DND-41 (cell line): ENCODE measurements around the gene CYP2J2.

Source experiments
- ATAC-seq: fragments of 200-7000 bp; cut with Tn5 transposase; 3 replicates; pipeline ENCODE4 v1.9.1; 2021; ENCODE audit warnings: low read depth; ENCODE audit not compliant: insufficient read depth
- DNase-seq: peaks from one replicate; pipeline ENCODE4 v3.0.0-alpha.2; 2020
- H2AFZ ChIP-seq: 2 replicates; pipeline ENCODE4 v1.6.0; 2012; ENCODE audit warnings: low read depth, low read length
- H3K27ac ChIP-seq: 2 replicates; pipeline ENCODE4 v1.5.1; 2012; ENCODE audit warnings: low read length, inconsistent platforms
- H3K27me3 ChIP-seq: fragments of 200-600 bp; sonication (generic); 2 replicates; pipeline ENCODE4 v1.6.0; 2012; ENCODE audit warnings: low read length, mild to moderate bottlenecking, inconsistent platforms; ENCODE audit not compliant: insufficient read depth, poor library complexity
- H3K36me3 ChIP-seq: 2 replicates; pipeline ENCODE4 v1.5.1; 2012; ENCODE audit warnings: low read length, inconsistent platforms; ENCODE audit not compliant: insufficient read depth
- H3K4me1 ChIP-seq: 2 replicates; pipeline ENCODE4 v1.5.1; 2012; ENCODE audit warnings: mild to moderate bottlenecking, low read length; ENCODE audit not compliant: insufficient read depth
- H3K4me2 ChIP-seq: 2 replicates; pipeline ENCODE4 v1.6.0; 2012; ENCODE audit warnings: mild to moderate bottlenecking, moderate library complexity, low read length, inconsistent platforms; ENCODE audit not compliant: insufficient read depth
- H3K4me3 ChIP-seq, 2 experiments: fragments of 200-600 bp in 1 of 2; shearing (Covaris generic) in 1 of 2; 2 replicates each; pipeline ENCODE4 v1.5.1; 2012 to 2016; ENCODE audit warnings: inconsistent platforms in 2 of 2, low read length in 2 of 2, mild to moderate bottlenecking in 2 of 2, low read depth in 1 of 2, moderate library complexity in 1 of 2
- H3K79me2 ChIP-seq: 2 replicates; pipeline ENCODE4 v1.6.0; 2012; ENCODE audit warnings: low read length, inconsistent platforms; ENCODE audit not compliant: insufficient read depth
- H3K9ac ChIP-seq: 2 replicates; pipeline ENCODE4 v1.6.0; 2012; ENCODE audit warnings: low read depth, mild to moderate bottlenecking, inconsistent platforms, low read length, moderate library complexity
- H3K9me3 ChIP-seq: 2 replicates; pipeline ENCODE4 v1.5.1; 2012; ENCODE audit warnings: low read length, moderate library complexity, mild to moderate bottlenecking, inconsistent platforms; ENCODE audit not compliant: insufficient read depth, severe bottlenecking
- H4K20me1 ChIP-seq: 2 replicates; pipeline ENCODE4 v1.6.0; 2012; ENCODE audit warnings: low read length; ENCODE audit not compliant: insufficient read depth
- CTCF ChIP-seq: IDR thresholded peaks from 2 replicates; pipeline ENCODE4 v1.5.1; 2012; ENCODE audit warnings: borderline replicate concordance, low read length, moderate library complexity, mild to moderate bottlenecking; ENCODE audit not compliant: poor library complexity, severe bottlenecking; ENCODE audit errors: extremely low read depth
- EZH2 ChIP-seq: IDR thresholded peaks from 3 replicates; pipeline ENCODE4 v1.6.1; 2012; ENCODE audit warnings: borderline replicate concordance, low read depth, mild to moderate bottlenecking, moderate library complexity, low read length, inconsistent platforms; ENCODE audit not compliant: severe bottlenecking

CYP2J2 gene

DNA sequence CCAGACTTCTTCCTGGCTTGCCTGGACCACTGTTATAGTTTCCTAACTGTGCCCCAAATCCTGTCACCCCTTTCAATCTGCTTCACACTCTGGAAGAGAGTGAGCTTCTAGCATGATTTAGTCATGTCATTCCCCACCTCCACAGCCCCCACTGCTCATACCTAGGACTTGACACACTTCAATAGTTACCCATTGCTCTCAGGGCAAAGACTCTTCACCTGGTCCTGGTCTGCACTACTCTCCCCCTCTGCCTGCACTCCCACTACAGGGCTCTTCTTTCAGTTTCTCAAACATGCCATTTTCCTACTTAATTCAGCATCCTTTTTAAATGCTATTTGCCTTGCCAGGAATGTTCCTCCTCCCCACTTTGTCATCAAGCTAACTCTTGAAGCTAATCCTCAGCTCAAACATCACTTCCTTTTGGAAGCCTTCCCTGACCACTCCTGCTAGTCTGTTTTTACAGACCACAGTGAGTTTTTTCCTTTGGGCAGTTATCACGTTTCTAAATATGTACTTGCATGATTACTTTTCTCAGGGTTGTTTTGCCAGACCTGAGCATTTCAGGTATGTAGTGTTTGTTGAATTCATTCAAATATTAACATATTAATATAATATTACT is 24.7 kb downstream of the CYP2J2 start:
- no peaks in the 10 kb centered on the region for H3K4me1 ChIP-seq
- H3K9me3 ChIP-seq, result no peaks in the 10 kb centered on the region
- ATAC-seq, result no peak
- DNase-seq, result no peak
- peaks cover 4% of the 10 kb centered on the region for H3K27me3 ChIP-seq
- no peak overlapping the region for H3K9ac ChIP-seq
- H3K4me2 ChIP-seq, result no peak overlapping the region
- TF ChIP-seq EZH2, result no peak
- TF ChIP-seq CTCF, result no peak
- H3K36me3 ChIP-seq, result no peaks in the 10 kb centered on the region
- H4K20me1 ChIP-seq, result no peaks in the 10 kb centered on the region
- H2AFZ ChIP-seq, result no peak overlapping the region
- H3K27ac ChIP-seq, result no peak overlapping the region
- no peaks in the 10 kb centered on the region for H3K79me2 ChIP-seq
- no peak overlapping the region for H3K4me3 ChIP-seq

DNA sequence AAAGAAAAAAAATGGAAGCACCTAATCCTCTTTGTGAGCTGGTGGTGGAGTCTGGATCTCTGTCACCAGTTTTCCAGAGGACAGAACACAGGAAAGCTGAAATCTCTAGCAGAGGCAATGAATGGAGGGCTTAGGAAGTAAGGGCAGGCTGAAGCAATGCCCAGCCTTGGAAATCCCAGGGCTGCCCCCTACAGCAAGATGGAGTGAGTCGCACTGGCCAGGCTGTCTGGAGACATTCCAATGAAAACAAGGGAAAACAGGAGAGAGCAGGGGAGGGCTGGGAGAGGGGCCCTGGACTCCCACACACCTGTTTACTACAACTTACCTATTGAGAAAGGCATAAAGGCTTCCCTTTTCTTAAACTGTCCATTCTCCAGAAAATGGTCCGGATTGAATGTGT is 25.9 kb downstream of the CYP2J2 start:
- ATAC-seq, result no peak

GRCh38 chr1:59898927-59899326 is 27.6 kb downstream of the CYP2J2 start:
- Histone ChIP-seq H3K9me3 (no peaks in the 10 kb centered on the region), H3K4me2 (no peak overlapping the region), H3K36me3 (no peaks in the 10 kb centered on the region), H3K4me1 (no peaks in the 10 kb centered on the region), H2AFZ (no peak overlapping the region), H3K9ac (no peak overlapping the region), H3K4me3 (no peak overlapping the region), H3K27ac (no peak overlapping the region), H3K27me3 (peaks cover 4% of the 10 kb centered on the region), H3K79me2 (no peaks in the 10 kb centered on the region), H4K20me1 (no peaks in the 10 kb centered on the region)
- ATAC-seq (no peak), DNase-seq (no peak)
- no peak for TF ChIP-seq CTCF
- no peak for TF ChIP-seq EZH2

More for the DNA sequence above, 25.9 kb downstream of the CYP2J2 start:
- H4K20me1 ChIP-seq, result no peaks in the 10 kb centered on the region
- H3K36me3 ChIP-seq, result no peaks in the 10 kb centered on the region
- H3K27me3 ChIP-seq, result peaks cover 4% of the 10 kb centered on the region
- H3K4me3 ChIP-seq, result no peak overlapping the region
- H3K9ac ChIP-seq, result no peak overlapping the region
- no peaks in the 10 kb centered on the region for H3K9me3 ChIP-seq
- no peak for DNase-seq
- no peaks in the 10 kb centered on the region for H3K79me2 ChIP-seq
- no peak overlapping the region for H3K27ac ChIP-seq
- TF ChIP-seq CTCF (no peak), EZH2 (no peak)
- no peak overlapping the region for H3K4me2 ChIP-seq
- no peaks in the 10 kb centered on the region for H3K4me1 ChIP-seq
- no peak overlapping the region for H2AFZ ChIP-seq
